Bronchial epithelial cell (primary cell): ENCODE measurements around the gene KCTD2. TPM values are rescaled to one million over a fixed set of nuclear protein-coding genes. Genes with fewer than 3 reads are reported as not detected.

Experiments used
- DNase-seq: peaks from one replicate; pipeline ENCODE4 v3.0.0-alpha.2; 2010; ENCODE audit warnings: low read depth
- FAIRE-seq: peaks from 2 replicates; lab custom pipeline; 2011; peaks lifted over from hg19 to GRCh38; lab: Jason Lieb, UNC
- H3K27me3 ChIP-seq: 2 replicates; pipeline ENCODE4 v1.5.1; 2011; ENCODE audit warnings: low read length; ENCODE audit not compliant: control insufficient read depth, insufficient read depth
- H3K36me3 ChIP-seq: 2 replicates; pipeline ENCODE4 v1.5.1; 2011; ENCODE audit warnings: low read length; ENCODE audit not compliant: control insufficient read depth, insufficient read depth
- H3K4me3 ChIP-seq: 2 replicates; pipeline ENCODE4 v1.5.1; 2011; ENCODE audit warnings: mild to moderate bottlenecking, low read depth, low read length, control low read depth
- CTCF ChIP-seq: IDR thresholded peaks from 2 replicates; pipeline ENCODE4 v1.5.1; 2011; ENCODE audit warnings: mild to moderate bottlenecking, moderate library complexity, low read length, control low read depth, inconsistent platforms; ENCODE audit not compliant: insufficient read depth, severe bottlenecking
- total RNA-seq: library from RNA; depleted of rRNA; stranded (reverse); fragments of >200 nt; gene quantifications from 2 replicates; pipeline ENCODE4 v1.2.1, GENCODE V29; 2014

Gene KCTD2
- total RNA-seq, 1 donor from 2014 or later, result 5.0 TPM

GRCh38 chr17:75093548-75094158 lies 46.6 kb downstream of the KCTD2 start:
- FAIRE-seq, result no peak
- H3K4me3 ChIP-seq, result no peak overlapping the region
- DNase-seq, result no peak

GRCh38 chr17:75094871-75095399 lies 47.9 kb downstream of the KCTD2 start:
- DNase-seq (no peak), FAIRE-seq (no peak)
- Histone ChIP-seq H3K27me3 (no peaks in the 10 kb centered on the region), H3K36me3 (peaks cover 6% of the 10 kb centered on the region), H3K4me3 (no peak overlapping the region)
- TF ChIP-seq CTCF, result no peak

More at GRCh38 chr17:75093548-75094158, 46.6 kb downstream of the KCTD2 start:
- peaks cover 3% of the 10 kb centered on the region for H3K36me3 ChIP-seq
- TF ChIP-seq CTCF, result no peak
- no peaks in the 10 kb centered on the region for H3K27me3 ChIP-seq

- peak; percentile 98 for DNase-seq
Observed at GRCh38 chr17:75096082-75096625, 49.1 kb downstream of the KCTD2 start.

GRCh38 chr17:75097865-75098264 lies 50.8 kb downstream of the KCTD2 start:
- peaks cover 8% of the 10 kb centered on the region for H3K36me3 ChIP-seq
- no peak overlapping the region for H3K4me3 ChIP-seq
- FAIRE-seq, result no peak
- no peaks in the 10 kb centered on the region for H3K27me3 ChIP-seq
- DNase-seq, result no peak
- TF ChIP-seq CTCF, result no peak

More at GRCh38 chr17:75096082-75096625, 49.1 kb downstream of the KCTD2 start:
- H3K27me3 ChIP-seq, result no peaks in the 10 kb centered on the region
- H3K4me3 ChIP-seq, result no peak overlapping the region
- H3K36me3 ChIP-seq, result peaks cover 8% of the 10 kb centered on the region
- no peak for TF ChIP-seq CTCF
- FAIRE-seq, result peak; percentile 99

GRCh38 chr17:75098861-75099260 lies 51.8 kb downstream of the KCTD2 start:
- no peak overlapping the region for H3K4me3 ChIP-seq
- no peak for TF ChIP-seq CTCF
- no peak for FAIRE-seq
- no peak for DNase-seq
- peaks cover 8% of the 10 kb centered on the region for H3K36me3 ChIP-seq
- H3K27me3 ChIP-seq, result no peaks in the 10 kb centered on the region
